Common myeloid progenitor, CD34-positive (primary cell): ENCODE data around the gene CHRD.

Source experiments
- CTCF ChIA-PET: fragments of 350-600 bp; sonication (Branson Sonifier 250); formaldehyde crosslinking; loops from one replicate; lab custom pipeline; 2021; ENCODE audit warnings: antibody characterized with exemption; lab: Charles Lee
- POLR2A ChIA-PET: fragments of 350-600 bp; sonication (Branson Sonifier 250); formaldehyde crosslinking; loops from one replicate; lab custom pipeline; 2021; ENCODE audit warnings: antibody characterized with exemption; lab: Charles Lee
- DNase-seq, 3 donors: peaks; one replicate each; pipeline versions ENCODE4 v3.0.0 to v3.0.0-alpha.2; 2013
- H3K27ac ChIP-seq, 2 experiments: 1 replicate in 1 of 2; 2 replicates in 1 of 2; pipeline ENCODE4 v1.7.0; 2013; ENCODE audit warnings: inconsistent platforms in 2 of 2, low read length in 2 of 2, mild to moderate bottlenecking in 2 of 2, low read depth in 1 of 2, moderate library complexity in 1 of 2; ENCODE audit not compliant: severe bottlenecking in 2 of 2, insufficient read depth in 1 of 2, poor library complexity in 1 of 2
- H3K27me3 ChIP-seq, 5 experiments: replicated peaks in 2 of 5; 1 replicate in 3 of 5; 2 replicates in 2 of 5; pipeline versions ENCODE4 v1.6.1 to v1.7.0; 2013; ENCODE audit warnings: low read length in 4 of 5, mild to moderate bottlenecking in 2 of 5, moderate library complexity in 2 of 5, inconsistent platforms in 1 of 5; ENCODE audit not compliant: insufficient read depth in 5 of 5, control insufficient read depth in 4 of 5
- H3K36me3 ChIP-seq, 4 experiments: 1 replicate in 2 of 4; 2 replicates in 2 of 4; pipeline versions ENCODE4 v1.6.1 to v1.7.0; 2013; ENCODE audit warnings: low read length in 3 of 4, control low read depth in 1 of 4, mild to moderate bottlenecking in 1 of 4; ENCODE audit not compliant: control insufficient read depth in 4 of 4, insufficient read depth in 4 of 4
- H3K4me1 ChIP-seq, 4 experiments: 1 replicate in 3 of 4; 2 replicates in 1 of 4; pipeline versions ENCODE4 v1.6.1 to v1.7.1; 2013; ENCODE audit warnings: low read length in 3 of 4, mild to moderate bottlenecking in 3 of 4, control low read depth in 1 of 4, inconsistent platforms in 1 of 4, moderate library complexity in 1 of 4; ENCODE audit not compliant: control insufficient read depth in 4 of 4, insufficient read depth in 4 of 4; ENCODE audit errors: control extremely low read depth in 1 of 4
- H3K4me3 ChIP-seq, 7 experiments: 1 replicate in 4 of 7; 2 replicates in 3 of 7; pipeline versions ENCODE4 v1.5.1 to v1.7.0; 2013; ENCODE audit warnings: mild to moderate bottlenecking in 7 of 7, low read length in 6 of 7, moderate library complexity in 6 of 7, inconsistent platforms in 2 of 7, low read depth in 2 of 7, control low read depth in 1 of 7; ENCODE audit not compliant: insufficient read depth in 4 of 7, control insufficient read depth in 1 of 7; ENCODE audit errors: extremely low read depth in 1 of 7
- H3K9me3 ChIP-seq, 5 experiments: 1 replicate in 4 of 5; 2 replicates in 1 of 5; pipeline versions ENCODE4 v1.6.1 to v1.7.1; 2013; ENCODE audit warnings: low read length in 4 of 5, mild to moderate bottlenecking in 2 of 5, inconsistent platforms in 1 of 5, low read depth in 1 of 5, moderate library complexity in 1 of 5; ENCODE audit not compliant: control insufficient read depth in 4 of 5, insufficient read depth in 2 of 5; ENCODE audit errors: control extremely low read depth in 1 of 5
- WGBS: methylation state at CpG from one replicate; pipeline ENCODE4 v1.1.5; 2013; ENCODE audit not compliant: insufficient coverage; 5-methylcytosine and 5-hydroxymethylcytosine counted together

Gene CHRD

GRCh38 chr3:184358124-184358767 lies 21.6 kb upstream of the CHRD start:
- Histone ChIP-seq H3K4me3 (no peak overlapping the region), H3K27ac (no peak overlapping the region), H3K36me3 (peaks cover 0 to 2% (median 0%) of the 10 kb centered on the region in 4 experiments), H3K9me3 (no peaks in the 10 kb centered on the region), H3K4me1 (peaks cover 0 to 22% (median 18%) of the 10 kb centered on the region in 4 experiments), H3K27me3 (peaks cover 0 to 3% (median 0%) of the 10 kb centered on the region in 5 experiments)
- CTCF ChIA-PET: interaction anchor here (2.1 to 3.1 kb wide), 2 partner anchors 10 to 14 kb away, joined by 11 to 13 read pairs; no protein-coding TSS in a partner anchor
- POLR2A ChIA-PET: no interaction called here
- no peak for DNase-seq
- WGBS: 94% methylated on average over 9 of the region's 12 CpGs

GRCh38 chr3:184358921-184359350 lies 20.9 kb upstream of the CHRD start:
- peaks cover 0 to 29% (median 24%) of the 10 kb centered on the region in 4 experiments for H3K4me1 ChIP-seq
- DNase-seq: no peak
- peaks cover 0 to 2% (median 0%) of the 10 kb centered on the region in 4 experiments for H3K36me3 ChIP-seq
- ChIA-PET CTCF (interaction anchor here (1.2 to 3.3 kb wide), 5 partner anchors 8 to 183 kb away, joined by 3 to 13 read pairs (median 11); no protein-coding TSS in a partner anchor), POLR2A (no interaction called here)
- no peak overlapping the region for H3K4me3 ChIP-seq
- no peak overlapping the region for H3K27ac ChIP-seq
- H3K27me3 ChIP-seq: peaks cover 0 to 3% (median 0%) of the 10 kb centered on the region in 5 experiments
- 98% methylated on average over 13 of the region's 14 CpGs for WGBS
- H3K9me3 ChIP-seq: no peaks in the 10 kb centered on the region

GRCh38 chr3:184359610-184360009 lies 20.2 kb upstream of the CHRD start:
- H3K27me3 ChIP-seq: peaks cover 0 to 3% (median 0%) of the 10 kb centered on the region in 5 experiments
- peaks cover 0 to 33% (median 29%) of the 10 kb centered on the region in 4 experiments for H3K4me1 ChIP-seq
- H3K9me3 ChIP-seq: no peaks in the 10 kb centered on the region
- POLR2A ChIA-PET: no interaction called here
- no peak overlapping the region for H3K4me3 ChIP-seq
- H3K36me3 ChIP-seq: peaks cover 0 to 3% (median 2%) of the 10 kb centered on the region in 4 experiments
- CTCF ChIA-PET: interaction anchor here (0.5 to 3.3 kb wide), 6 partner anchors 9 to 806 kb away, joined by 3 to 13 read pairs (median 4); no protein-coding TSS in a partner anchor
- no peak for DNase-seq
- H3K27ac ChIP-seq: no peak overlapping the region
- 92% methylated on average over 7 of the region's 9 CpGs for WGBS

GRCh38 chr3:184360070-184360928 lies 19.6 kb upstream of the CHRD start:
- DNase-seq: no peak
- H3K9me3 ChIP-seq: no peaks in the 10 kb centered on the region
- H3K36me3 ChIP-seq: peaks cover 0 to 9% (median 5%) of the 10 kb centered on the region in 4 experiments
- WGBS: 89% methylated on average over 10 of the region's 12 CpGs
- H3K4me3 ChIP-seq: peak overlapping the region in 3 of 7 experiments; percentile 74 to 92 (median 87)
- H3K27me3 ChIP-seq: peaks cover 0 to 3% (median 0%) of the 10 kb centered on the region in 5 experiments
- H3K27ac ChIP-seq: no peak overlapping the region
- POLR2A ChIA-PET: no interaction called here
- CTCF ChIA-PET: interaction anchor here (0.5 to 3.3 kb wide), 7 partner anchors 8 to 341 kb away, joined by 3 to 13 read pairs (median 4); no protein-coding TSS in a partner anchor
- H3K4me1 ChIP-seq: peaks cover 0 to 33% (median 31%) of the 10 kb centered on the region in 4 experiments

- Histone ChIP-seq H3K27ac (no peak overlapping the region), H3K9me3 (no peaks in the 10 kb centered on the region), H3K27me3 (peaks cover 0 to 3% (median 0%) of the 10 kb centered on the region in 5 experiments), H3K36me3 (peaks cover 2 to 11% (median 7%) of the 10 kb centered on the region in 4 experiments), H3K4me1 (peaks cover 0 to 33% (median 31%) of the 10 kb centered on the region in 4 experiments), H3K4me3 (peak overlapping the region; percentile 54 to 92 (median 74))
- CTCF ChIA-PET: interaction anchor here (0.5 to 3.3 kb wide), 5 partner anchors 9 to 342 kb away, joined by 3 to 13 read pairs (median 4); no protein-coding TSS in a partner anchor
- POLR2A ChIA-PET: interaction anchor here (0.7 kb wide), 1 partner anchor 349 kb away, joined by 3 read pairs; no protein-coding TSS in a partner anchor
- 13% methylated on average over 23 of the region's 24 CpGs for WGBS
- DNase-seq: no peak
Measured at GRCh38 chr3:184360929-184361531, 18.8 kb upstream of the CHRD start.

GRCh38 chr3:184361532-184361931 lies 18.3 kb upstream of the CHRD start, which contains the start of the genes CLCN2 and POLR2H:
TSS of gene CLCN2 (minus strand) at chr3:184361605. CDS start at chr3:184361479, 126 bp downstream.
TSS of gene POLR2H (plus strand) at chr3:184361710. CDS start at chr3:184363493, 1,783 bp downstream.
- CTCF ChIA-PET: interaction anchor here (0.6 to 3.3 kb wide), 5 partner anchors 8 to 180 kb away, joined by 3 to 13 read pairs (median 9); no protein-coding TSS in a partner anchor
- no peak for DNase-seq
- Histone ChIP-seq H3K36me3 (peaks cover 2 to 14% (median 8%) of the 10 kb centered on the region in 4 experiments), H3K4me1 (peaks cover 0 to 33% (median 31%) of the 10 kb centered on the region in 4 experiments), H3K27ac (peak within 1 kb of the TSS in 1 of 2 experiments; percentile 77), H3K4me3 (peak within 1 kb of the TSS; percentile 54 to 92 (median 74)), H3K9me3 (no peaks in the 10 kb centered on the region), H3K27me3 (peaks cover 0 to 3% (median 0%) of the 10 kb centered on the region in 5 experiments)
- POLR2A ChIA-PET: interaction anchor here (0.7 kb wide), 1 partner anchor 349 kb away, joined by 3 read pairs; no protein-coding TSS in a partner anchor
- WGBS: 0% methylated on average over 42 of the region's 56 CpGs
